Tibial nerve (tissue), 4 donors: ENCODE measurements around the gene LYPLAL1.

ENCODE experiments used
- CTCF ChIP-seq, 5 experiments: fragments of 200-600 bp in 3 of 5; fragments of 450-650 bp in 2 of 5; sonication (generic) in 3 of 5; IDR thresholded peaks; one replicate each; pipeline ENCODE4 v1.5.1; 2016 to 2019; ENCODE audit warnings: antibody characterized with exemption in 5 of 5, mild to moderate bottlenecking in 3 of 5, moderate library complexity in 2 of 5
- EP300 ChIP-seq, 2 donors: sonication (generic); formaldehyde crosslinking; IDR thresholded peaks; one replicate each; pipeline ENCODE4 v1.6.1; 2017; ENCODE audit warnings: antibody characterized with exemption in 2 of 2, mild to moderate bottlenecking in 1 of 2
- POLR2A ChIP-seq, 2 donors: fragments of 450-650 bp; IDR thresholded peaks; one replicate each; pipeline ENCODE4 v1.6.1; 2017; ENCODE audit warnings: antibody characterized with exemption in 2 of 2, mild to moderate bottlenecking in 2 of 2, moderate library complexity in 2 of 2

GRCh38 chr1:219209578-219209977 lies 35.9 kb downstream of the LYPLAL1 start:
- TF ChIP-seq CTCF (IDR thresholded peaks at IDR 0.05) (no peak), POLR2A (IDR thresholded peaks at IDR 0.05) (no peak), EP300 (IDR thresholded peaks at IDR 0.05) (no peak)
